HG02623 (cell line): ENCODE data around the gene TSPAN10.

Source experiments
- ATAC-seq: cut with Tn5 transposase; IDR thresholded peaks from one replicate; pipeline ENCODE4 v1.9.1; 2021; ENCODE audit warnings: moderate library complexity; ENCODE audit not compliant: unreplicated experiment

Gene TSPAN10

GRCh38 chr17:81631482-81631881, 5.5 kb upstream of the TSPAN10 start:
- ATAC-seq = no peak

DNA sequence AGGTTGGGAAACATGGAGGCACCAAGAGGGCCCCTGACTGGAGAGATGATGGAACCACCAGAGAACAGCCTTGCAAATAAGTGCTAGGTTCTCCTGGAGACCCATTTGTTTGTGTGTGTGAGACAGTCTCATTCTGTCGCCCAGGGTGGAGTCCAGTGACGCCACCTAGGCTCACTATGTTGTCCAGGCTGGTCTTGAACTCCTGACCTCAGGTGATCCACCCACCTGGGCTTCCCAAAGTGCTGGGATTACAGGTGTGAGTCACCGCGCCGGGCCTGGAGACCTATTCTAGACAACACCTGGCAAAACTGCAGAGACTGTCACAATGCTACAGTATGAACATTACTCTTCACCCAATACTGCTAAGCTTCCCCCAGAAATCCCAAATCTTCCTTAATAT, 1.6 kb upstream of the TSPAN10 start:
- no peak for ATAC-seq

DNA sequence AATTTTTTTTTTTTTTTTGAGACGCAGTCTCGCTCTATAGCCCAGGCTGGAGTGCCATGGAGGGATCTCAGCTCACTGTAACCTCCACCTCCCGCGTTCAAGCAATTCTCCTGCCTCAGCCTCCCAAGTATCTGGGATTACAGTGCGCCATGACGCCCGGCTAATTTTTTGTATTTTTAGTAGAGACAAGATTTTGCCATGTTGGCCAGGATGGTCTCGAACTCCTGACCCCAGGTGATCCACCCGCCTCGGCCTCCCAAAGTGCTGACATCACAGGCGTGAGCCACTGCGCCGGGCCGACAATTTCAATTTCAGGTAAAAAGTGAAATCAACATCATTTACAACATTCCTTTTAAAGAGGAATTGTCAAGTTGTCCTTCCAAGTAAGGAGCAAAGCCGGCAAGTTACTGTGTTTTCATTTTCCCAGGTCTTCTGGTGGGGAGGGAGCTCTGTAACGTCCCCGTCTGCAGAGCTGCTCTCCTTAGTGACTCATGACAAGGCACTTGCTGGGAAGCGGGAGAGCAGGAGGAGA, 957 bp upstream of the TSPAN10 start:
- no peak for ATAC-seq

DNA sequence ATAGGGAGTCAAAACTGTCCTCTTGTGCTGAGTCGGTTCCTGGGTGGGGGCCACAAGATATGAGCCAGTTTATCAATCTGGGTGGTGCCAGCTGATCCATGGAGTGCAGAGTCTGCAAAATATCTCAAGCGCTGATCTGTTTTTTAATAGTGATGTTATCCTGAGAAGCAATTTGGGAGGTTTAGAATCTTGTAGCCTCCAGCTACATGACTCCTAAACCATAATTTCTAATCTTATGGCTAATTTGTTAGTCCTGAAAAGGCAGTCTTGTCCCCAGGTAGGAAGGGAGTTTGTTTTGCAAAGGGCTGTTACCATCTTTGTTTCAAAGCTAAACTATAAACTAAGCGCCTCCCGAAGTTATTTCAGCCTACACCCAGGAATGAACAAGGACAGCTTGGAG, 1.7 kb downstream of the TSPAN10 start:
- ATAC-seq = no peak

- ATAC-seq = no peak
Measured at GRCh38 chr17:81640011-81640410, 3.0 kb downstream of the TSPAN10 start.

GRCh38 chr17:81641825-81642489, 5.0 kb downstream of the TSPAN10 start:
- ATAC-seq = no peak

DNA sequence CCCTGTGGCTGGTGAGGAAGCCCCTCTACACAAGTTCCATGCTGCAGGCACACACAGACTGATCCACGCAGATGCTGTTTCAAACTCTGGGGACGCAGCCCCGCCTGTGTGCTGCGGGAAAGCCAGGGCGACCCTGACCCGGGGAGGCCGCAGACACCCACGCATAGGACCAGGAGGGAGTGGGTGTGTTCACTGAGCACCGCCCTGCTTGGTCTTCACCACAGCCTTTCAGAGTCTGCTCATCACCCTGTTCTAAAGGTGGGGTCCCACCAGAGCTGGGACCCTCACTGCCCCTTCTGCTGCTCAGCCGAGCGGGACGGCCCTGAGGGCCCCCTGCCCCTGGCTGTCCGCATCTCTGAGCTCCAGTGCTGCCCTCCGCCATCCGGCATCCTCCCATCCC, 7.5 kb downstream of the TSPAN10 start:
- no peak for ATAC-seq

- no peak for ATAC-seq
Measured at GRCh38 chr17:81644976-81645952, 8.3 kb downstream of the TSPAN10 start.

DNA sequence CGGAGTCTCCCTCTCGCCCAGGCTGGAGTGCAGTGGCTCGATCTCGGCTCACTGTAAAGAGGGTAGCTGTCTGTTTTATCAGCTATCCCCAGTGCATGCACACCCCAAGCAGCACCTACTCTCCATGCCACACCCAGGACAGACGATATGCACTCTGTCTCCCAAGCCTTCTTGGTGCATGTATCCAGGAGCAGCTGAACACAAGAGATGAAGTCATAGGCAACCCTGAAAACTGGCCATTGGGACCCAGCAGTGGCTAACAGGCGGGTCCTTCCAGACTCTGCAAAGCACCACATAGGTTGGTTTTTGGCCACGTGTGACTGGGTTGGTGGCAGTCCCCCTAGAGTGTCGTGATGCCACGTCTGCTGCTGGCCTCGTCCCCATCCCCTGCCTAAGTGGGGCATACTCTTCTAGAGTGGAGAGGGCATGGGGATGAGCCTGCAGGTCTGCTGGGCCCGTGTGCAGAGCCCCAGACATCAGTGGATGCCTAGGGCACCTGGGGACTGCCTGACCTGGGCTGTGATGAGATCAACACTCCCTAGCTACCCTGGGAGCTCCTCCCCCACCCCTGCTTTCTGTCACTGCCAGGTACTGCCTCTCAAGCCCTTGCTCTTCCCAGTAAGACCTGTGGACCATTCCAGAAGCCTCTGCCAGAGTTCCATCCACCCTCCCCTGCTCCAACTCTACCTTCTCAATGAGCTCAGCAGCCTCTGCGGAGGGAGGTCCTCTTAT, 10.0 kb downstream of the TSPAN10 start:
- no peak for ATAC-seq

DNA sequence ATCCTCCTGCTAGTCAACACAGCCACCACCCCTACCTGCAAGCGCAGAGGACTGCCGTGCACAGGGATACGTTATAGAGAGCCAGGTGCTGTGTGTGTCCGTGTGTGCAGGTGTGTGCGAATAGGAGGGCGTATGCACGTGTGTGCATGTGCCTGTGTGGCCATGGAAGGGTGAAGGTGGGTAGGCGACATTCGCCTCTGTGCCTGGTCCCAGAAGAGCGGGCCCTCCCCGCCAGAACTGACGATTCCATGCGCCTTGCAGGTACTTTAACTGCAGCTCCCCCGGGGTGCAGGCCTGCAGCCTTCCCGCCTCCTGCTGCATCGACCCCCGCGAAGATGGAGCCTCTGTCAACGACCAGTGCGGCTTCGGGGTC, 10.6 kb downstream of the TSPAN10 start:
- no peak for ATAC-seq

GRCh38 chr17:81648013-81648706, 11.2 kb downstream of the TSPAN10 start:
- no peak for ATAC-seq

DNA sequence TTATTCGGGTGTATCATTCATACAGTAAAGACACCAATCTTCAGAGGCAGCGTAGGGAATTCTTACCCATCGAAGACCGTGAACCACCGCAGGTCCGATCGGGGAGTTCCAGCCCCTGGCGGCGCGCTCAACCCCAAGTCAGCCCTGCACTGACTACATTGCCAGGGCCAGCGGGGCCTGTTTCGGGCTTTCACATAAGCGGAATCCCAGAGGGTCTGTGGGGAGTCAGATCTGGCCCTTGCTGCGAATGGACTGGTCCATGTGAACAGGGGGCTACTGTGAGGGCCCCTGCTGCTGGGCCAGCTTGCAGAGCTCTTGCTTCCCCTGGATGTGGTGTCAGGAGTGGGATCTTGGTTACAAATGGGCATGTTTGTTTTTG, 11.7 kb downstream of the TSPAN10 start:
- no peak for ATAC-seq

- no peak for ATAC-seq
Measured at GRCh38 chr17:81650951-81651350, 14.0 kb downstream of the TSPAN10 start.

GRCh38 chr17:81651692-81652091, 14.7 kb downstream of the TSPAN10 start:
- no peak for ATAC-seq

DNA sequence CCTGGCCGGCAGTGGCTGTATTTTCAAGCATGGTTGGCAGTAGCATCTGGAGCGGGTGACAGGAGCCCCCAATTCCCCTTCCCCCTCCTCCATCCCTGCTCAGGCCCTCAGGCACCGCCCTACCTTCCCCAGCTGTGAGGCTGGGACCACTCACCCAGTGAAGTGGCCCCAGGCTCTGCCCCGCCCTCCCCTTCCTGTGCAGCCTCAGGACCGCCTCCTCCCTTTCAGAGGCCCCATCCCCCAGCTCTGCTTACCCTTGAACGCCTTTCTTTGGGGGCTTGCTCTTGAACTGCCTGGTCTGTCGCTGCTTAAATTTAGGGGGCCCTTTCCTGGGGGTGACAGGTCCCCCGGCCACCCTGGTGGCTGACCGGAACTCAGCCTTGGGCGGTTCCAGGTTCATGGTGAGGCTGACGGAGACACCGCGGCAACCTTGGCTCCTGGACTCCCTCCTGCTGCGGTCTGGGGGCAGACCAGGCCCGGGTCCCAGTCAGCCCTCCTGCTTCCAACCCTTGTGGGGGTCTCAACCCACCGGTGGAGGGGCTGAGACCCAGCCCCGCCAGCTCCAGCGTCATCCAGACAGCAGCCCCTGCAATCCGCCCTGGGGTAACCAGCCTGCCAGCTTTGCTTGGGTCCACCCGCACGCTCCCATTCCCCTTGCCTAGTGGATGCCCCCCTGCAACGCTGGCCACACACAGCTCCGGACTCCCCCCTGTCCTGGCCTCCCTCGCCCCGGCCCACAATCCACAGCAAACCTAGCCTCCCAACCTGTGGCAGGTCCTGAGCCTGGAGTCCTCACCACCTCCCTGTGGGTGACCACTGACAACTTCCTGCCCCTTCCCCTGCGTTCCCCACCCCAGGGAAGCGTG, 16.1 kb downstream of the TSPAN10 start:
- ATAC-seq = no peak

GRCh38 chr17:81655378-81656117, 18.6 kb downstream of the TSPAN10 start:
- no peak for ATAC-seq

GRCh38 chr17:81656118-81656743, 19.2 kb downstream of the TSPAN10 start, which contains the start of gene PDE6G:
TSS of gene PDE6G (minus strand) at chr17:81656542. CDS start at chr17:81653305, 3,237 bp downstream.
- ATAC-seq = no peak

DNA sequence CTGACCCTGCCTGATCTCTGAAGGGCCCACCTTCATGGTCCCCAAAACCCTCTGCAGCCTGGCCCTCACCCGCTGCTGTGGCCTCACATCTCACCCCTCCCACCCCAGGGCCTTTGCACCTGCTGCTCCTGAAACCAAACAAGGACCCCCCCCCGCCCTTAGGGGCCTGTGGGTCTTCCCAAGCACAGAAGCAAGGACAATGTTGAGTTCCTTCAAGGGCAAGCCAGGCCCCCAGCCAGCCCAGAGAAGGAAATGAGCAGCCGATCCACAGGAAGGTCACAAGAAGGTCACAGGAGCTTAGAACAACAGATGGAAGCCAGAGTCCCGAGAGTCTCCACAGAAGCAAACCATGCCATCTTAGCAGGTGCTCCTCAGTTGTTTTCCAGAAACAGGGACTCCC, 19.8 kb downstream of the TSPAN10 start:
- ATAC-seq = no peak

DNA sequence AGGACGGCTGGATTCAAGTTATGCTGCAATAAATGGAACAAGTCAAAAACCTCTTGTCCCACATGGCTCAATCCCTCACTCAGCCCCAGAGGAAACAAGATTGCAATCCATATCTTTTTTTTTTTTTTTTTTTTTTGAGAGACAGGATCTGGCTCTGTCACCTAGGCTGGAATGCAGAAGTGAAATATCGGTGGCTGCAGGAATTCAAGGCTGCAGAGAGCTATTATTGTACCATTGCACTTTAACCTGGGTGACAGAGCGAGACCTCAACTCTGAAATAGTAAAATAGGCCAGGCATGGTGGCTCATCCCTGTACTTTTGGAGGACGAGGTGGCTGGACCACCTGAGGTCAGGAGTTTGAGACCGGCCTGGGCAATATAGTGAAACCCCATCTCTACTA, 22.0 kb downstream of the TSPAN10 start:
- no peak for ATAC-seq
